ENCODE measurements around the gene HMMR. TPM values are rescaled to one million over a fixed set of nuclear protein-coding genes. Genes with fewer than 3 reads are reported as not detected.
"Not testable (repeated sequence)": the region's sequence is repeated elsewhere in the genome, so short reads cannot be mapped to it uniquely, and the experiment has no call there.

HMMR gene
- total RNA-seq, 1 donor from 2014 or later: 29.1 TPM

- Mint-ChIP-seq H3K27me3 (no peaks in the 10 kb centered on the region), H3K27ac (no peak overlapping the region), H3K9me3 (no peaks in the 10 kb centered on the region), H3K4me1 (peaks cover 9% of the 10 kb centered on the region), H3K4me3 (no peak overlapping the region), H3K36me3 (ENCODE audit: low read depth) (peaks cover 61% of the 10 kb centered on the region)
- intact Hi-C loops (cut with micrococcal nuclease): no loop called here
- DNase-seq: no peak
Observed at GRCh38 chr5:163447191-163447590, 13.2 kb upstream of the HMMR start.

- intact Hi-C loops (cut with micrococcal nuclease): no loop called here
- Mint-ChIP-seq H3K4me3 (no peak overlapping the region), H3K27me3 (no peaks in the 10 kb centered on the region), H3K36me3 (ENCODE audit: low read depth) (peaks cover 59% of the 10 kb centered on the region), H3K4me1 (peaks cover 11% of the 10 kb centered on the region), H3K27ac (peak overlapping the region; percentile 39), H3K9me3 (no peaks in the 10 kb centered on the region)
- DNase-seq: no peak
Observed at GRCh38 chr5:163447875-163448274, 12.6 kb upstream of the HMMR start.

GRCh38 chr5:163448491-163448890 is 11.9 kb upstream of the HMMR start:
- Mint-ChIP-seq H3K4me1 (peaks cover 12% of the 10 kb centered on the region), H3K4me3 (no peak overlapping the region), H3K27me3 (no peaks in the 10 kb centered on the region), H3K36me3 (ENCODE audit: low read depth) (peaks cover 61% of the 10 kb centered on the region), H3K27ac (no peak overlapping the region), H3K9me3 (no peaks in the 10 kb centered on the region)
- no peak for DNase-seq
- intact Hi-C loops (cut with micrococcal nuclease): no loop called here

GRCh38 chr5:163451489-163451888 is 8.9 kb upstream of the HMMR start:
- Mint-ChIP-seq H3K4me1 (peaks cover 24% of the 10 kb centered on the region), H3K36me3 (ENCODE audit: low read depth) (peaks cover 73% of the 10 kb centered on the region), H3K27me3 (no peaks in the 10 kb centered on the region), H3K9me3 (no peaks in the 10 kb centered on the region), H3K4me3 (no peak overlapping the region), H3K27ac (no peak overlapping the region)
- no peak for DNase-seq
- intact Hi-C loops (cut with micrococcal nuclease): no loop called here

- peaks cover 32% of the 10 kb centered on the region for H3K4me1 Mint-ChIP-seq
- intact Hi-C loops (cut with micrococcal nuclease): no loop called here
- H3K9me3 Mint-ChIP-seq: no peaks in the 10 kb centered on the region
- H3K4me3 Mint-ChIP-seq: no peak overlapping the region
- no peak for DNase-seq
- no peak overlapping the region for H3K27ac Mint-ChIP-seq
- no peaks in the 10 kb centered on the region for H3K27me3 Mint-ChIP-seq
- peaks cover 60% of the 10 kb centered on the region for H3K36me3 Mint-ChIP-seq (ENCODE audit: low read depth)
Observed at GRCh38 chr5:163453705-163454104, 6.7 kb upstream of the HMMR start.

- Mint-ChIP-seq H3K4me1 (peaks cover 33% of the 10 kb centered on the region), H3K27ac (peak overlapping the region; percentile 32), H3K36me3 (ENCODE audit: low read depth) (peaks cover 48% of the 10 kb centered on the region)
- H3K9me3 Mint-ChIP-seq; DNase-seq; intact Hi-C loops (cut with micrococcal nuclease); H3K27me3 Mint-ChIP-seq; H3K4me3 Mint-ChIP-seq: not testable (repeated sequence)
Observed at GRCh38 chr5:163455406-163455805, 5.0 kb upstream of the HMMR start.

GRCh38 chr5:163456029-163456589 is 4.3 kb upstream of the HMMR start:
- Mint-ChIP-seq H3K27ac (no peak overlapping the region), H3K4me1 (peaks cover 37% of the 10 kb centered on the region), H3K27me3 (no peaks in the 10 kb centered on the region), H3K9me3 (no peaks in the 10 kb centered on the region), H3K36me3 (ENCODE audit: low read depth) (peaks cover 47% of the 10 kb centered on the region), H3K4me3 (no peak overlapping the region)
- intact Hi-C loops (cut with micrococcal nuclease): no loop called here
- DNase-seq: no peak

- no peak overlapping the region for H3K4me3 Mint-ChIP-seq
- DNase-seq: no peak
Observed at GRCh38 chr5:163456840-163457239, 3.6 kb upstream of the HMMR start.

GRCh38 chr5:163458778-163459385 is 1.6 kb upstream of the HMMR start:
- peak overlapping the region; percentile 90 for H3K4me3 Mint-ChIP-seq

More at GRCh38 chr5:163456840-163457239, 3.6 kb upstream of the HMMR start:
- Mint-ChIP-seq H3K27me3 (no peaks in the 10 kb centered on the region), H3K9me3 (no peaks in the 10 kb centered on the region), H3K27ac (no peak overlapping the region), H3K4me1 (peaks cover 37% of the 10 kb centered on the region), H3K36me3 (ENCODE audit: low read depth) (peaks cover 42% of the 10 kb centered on the region)
- intact Hi-C loops (cut with micrococcal nuclease): no loop called here

GRCh38 chr5:163459462-163459818 is 992 bp upstream of the HMMR start:
- intact Hi-C loops (cut with micrococcal nuclease): no loop called here
- no peak for DNase-seq
- H3K4me3 Mint-ChIP-seq: peak overlapping the region; percentile 90
- H3K9me3 Mint-ChIP-seq: no peaks in the 10 kb centered on the region
- H3K36me3 Mint-ChIP-seq (ENCODE audit: low read depth): peaks cover 36% of the 10 kb centered on the region
- H3K4me1 Mint-ChIP-seq: peaks cover 46% of the 10 kb centered on the region
- H3K27ac Mint-ChIP-seq: peak overlapping the region; percentile 99
- H3K27me3 Mint-ChIP-seq: no peaks in the 10 kb centered on the region

More at GRCh38 chr5:163458778-163459385, 1.6 kb upstream of the HMMR start:
- peak overlapping the region; percentile 99 for H3K27ac Mint-ChIP-seq
- no peaks in the 10 kb centered on the region for H3K9me3 Mint-ChIP-seq
- intact Hi-C loops (cut with micrococcal nuclease): no loop called here
- H3K27me3 Mint-ChIP-seq: no peaks in the 10 kb centered on the region
- peaks cover 43% of the 10 kb centered on the region for H3K4me1 Mint-ChIP-seq
- H3K36me3 Mint-ChIP-seq (ENCODE audit: low read depth): peaks cover 32% of the 10 kb centered on the region
- DNase-seq: no peak

- H3K4me1 Mint-ChIP-seq: peaks cover 47% of the 10 kb centered on the region
- H3K9me3 Mint-ChIP-seq: no peaks in the 10 kb centered on the region
- H3K27me3 Mint-ChIP-seq: no peaks in the 10 kb centered on the region
- peaks cover 34% of the 10 kb centered on the region for H3K36me3 Mint-ChIP-seq (ENCODE audit: low read depth)
- H3K4me3 Mint-ChIP-seq: peak within 1 kb of the TSS; percentile 90
- H3K27ac Mint-ChIP-seq: peak within 1 kb of the TSS; percentile 99
- intact Hi-C loops (cut with micrococcal nuclease): loop anchor here (1.0 kb wide), 2 partner anchors 23 to 45 kb away; partner anchors contain the start of genes CCNG1 and MAT2B
- peak; percentile 98 for DNase-seq
Observed at GRCh38 chr5:163459819-163460561, 442 bp upstream of the HMMR start, which contains the start of gene NUDCD2. Gene NUDCD2 (minus strand): TSS chr5:163460102. CDS start chr5:163460050, 52 bp downstream.

- DNase-seq: no peak
- Mint-ChIP-seq H3K4me3 (peak overlapping the region; percentile 18), H3K27me3 (no peaks in the 10 kb centered on the region), H3K9me3 (no peaks in the 10 kb centered on the region), H3K36me3 (ENCODE audit: low read depth) (peaks cover 15% of the 10 kb centered on the region), H3K27ac (peak overlapping the region; percentile 99), H3K4me1 (peaks cover 35% of the 10 kb centered on the region)
- intact Hi-C loops (cut with micrococcal nuclease): no loop called here
Observed at GRCh38 chr5:163463063-163463435, 2.6 kb downstream of the HMMR start.

- peaks cover 29% of the 10 kb centered on the region for H3K36me3 Mint-ChIP-seq (ENCODE audit: low read depth)
- H3K4me3 Mint-ChIP-seq: no peak overlapping the region
- intact Hi-C loops (cut with micrococcal nuclease): no loop called here
- no peak for DNase-seq
- H3K27me3 Mint-ChIP-seq: no peaks in the 10 kb centered on the region
- H3K4me1 Mint-ChIP-seq: peaks cover 26% of the 10 kb centered on the region
- no peaks in the 10 kb centered on the region for H3K9me3 Mint-ChIP-seq
- peak overlapping the region; percentile 44 for H3K27ac Mint-ChIP-seq
Observed at GRCh38 chr5:163467682-163468081, 7.2 kb downstream of the HMMR start.

GRCh38 chr5:163473635-163474243 is 13.3 kb downstream of the HMMR start:
- Mint-ChIP-seq H3K4me3 (no peak overlapping the region), H3K27ac (no peak overlapping the region), H3K9me3 (no peaks in the 10 kb centered on the region), H3K27me3 (no peaks in the 10 kb centered on the region), H3K36me3 (ENCODE audit: low read depth) (peaks cover 47% of the 10 kb centered on the region), H3K4me1 (peaks cover 10% of the 10 kb centered on the region)
- DNase-seq: no peak
- intact Hi-C loops (cut with micrococcal nuclease): no loop called here
